GM23248 (cell line): Measurements from ENCODE around the gene CLIP2. TPM values are rescaled to one million over a fixed set of nuclear protein-coding genes. Genes with fewer than 3 reads are reported as not detected.
"Not testable (repeated sequence)": the region's sequence is repeated elsewhere in the genome, so short reads cannot be mapped to it uniquely, and the experiment has no call there.

Experiments
- DNase-seq: peaks from one replicate; pipeline ENCODE4 v3.0.0-alpha.2; 2015
- H2AFZ ChIP-seq: fragments of 200-600 bp; sonication (generic); 2 replicates; pipeline ENCODE4 v1.6.1; 2016; ENCODE audit warnings: antibody characterized with exemption
- H3F3A ChIP-seq: fragments of 200-600 bp; sonication (generic); 2 replicates; pipeline ENCODE4 v1.6.1; 2016; ENCODE audit warnings: mild to moderate bottlenecking, antibody characterized with exemption, mixed run types; ENCODE audit not compliant: insufficient read depth
- H3K27ac ChIP-seq: fragments of 200-600 bp; sonication (generic); 2 replicates; pipeline ENCODE4 v1.5.1; 2016; ENCODE audit warnings: mild to moderate bottlenecking
- H3K27me3 ChIP-seq: fragments of 200-600 bp; sonication (generic); replicated peaks from 2 replicates; pipeline ENCODE4 v1.6.1; 2016; ENCODE audit warnings: mild to moderate bottlenecking; ENCODE audit not compliant: insufficient read depth
- H3K36me3 ChIP-seq: fragments of 200-600 bp; sonication (generic); 2 replicates; pipeline ENCODE4 v1.6.1; 2016; ENCODE audit warnings: low read depth, mild to moderate bottlenecking
- H3K4me1 ChIP-seq: fragments of 200-600 bp; sonication (generic); 2 replicates; pipeline ENCODE4 v1.6.1; 2016; ENCODE audit warnings: mild to moderate bottlenecking; ENCODE audit not compliant: insufficient read depth
- H3K4me2 ChIP-seq: fragments of 200-600 bp; sonication (generic); one replicate; pipeline ENCODE4 v1.6.1; 2016; ENCODE audit warnings: mild to moderate bottlenecking; ENCODE audit not compliant: unreplicated experiment
- H3K4me3 ChIP-seq: fragments of 200-600 bp; sonication (generic); 2 replicates; pipeline ENCODE4 v1.5.1; 2016; ENCODE audit warnings: mild to moderate bottlenecking
- H3K79me2 ChIP-seq: fragments of 200-600 bp; sonication (generic); 2 replicates; pipeline ENCODE4 v1.6.1; 2016; ENCODE audit warnings: mild to moderate bottlenecking; ENCODE audit not compliant: insufficient read depth
- H3K9ac ChIP-seq: fragments of 200-600 bp; sonication (generic); 2 replicates; pipeline ENCODE4 v1.6.1; 2016; ENCODE audit warnings: mild to moderate bottlenecking
- H3K9me2 ChIP-seq: fragments of 200-600 bp; sonication (generic); 2 replicates; pipeline ENCODE4 v1.6.1; 2016; ENCODE audit warnings: mixed run types, mild to moderate bottlenecking, moderate library complexity; ENCODE audit not compliant: insufficient read depth
- H3K9me3 ChIP-seq: fragments of 200-600 bp; sonication (generic); one replicate; pipeline ENCODE4 v1.6.1; 2017; ENCODE audit warnings: low read depth
- H4K20me1 ChIP-seq: fragments of 200-600 bp; sonication (generic); 2 replicates; pipeline ENCODE4 v1.6.0; 2016; ENCODE audit not compliant: insufficient read depth
- EZH2 ChIP-seq: fragments of 200-600 bp; sonication (generic); IDR thresholded peaks from 2 replicates; pipeline ENCODE4 v1.6.1; 2018; ENCODE audit warnings: antibody characterized with exemption, mild to moderate bottlenecking; ENCODE audit not compliant: insufficient read depth, poor library complexity, severe bottlenecking
- EZH2phosphoT487 ChIP-seq: fragments of 200-600 bp; sonication (generic); IDR thresholded peaks from 2 replicates; pipeline ENCODE4 v1.6.1; 2018; ENCODE audit warnings: antibody characterized with exemption, moderate library complexity, mild to moderate bottlenecking, low read depth; ENCODE audit not compliant: insufficient read depth
- WGBS, 2 experiments: methylation state at CpG; one replicate each; pipeline ENCODE4 v1.1.6; 2015 to 2017; ENCODE audit warnings: low lambda C conversion rate in 2 of 2, low coverage in 1 of 2; ENCODE audit errors: missing lambda C conversion rate in 2 of 2; 5-methylcytosine and 5-hydroxymethylcytosine counted together
- in situ Hi-C: fragments of 300-500 bp; cut with MboI; formaldehyde crosslinking; loops from 2 replicates; pipeline ENCODE4 v1.15.0; 2020
- polyA plus RNA-seq: library from polyadenylated mRNA; unstranded; fragments of >200 nt; fragmentation: Nextera tagmentation; extraction: Ambion mirVana; gene quantifications from 2 replicates; pipeline ENCODE4 v1.2.1, GENCODE V29; 2016
- total RNA-seq: library from RNA; depleted of rRNA; stranded (reverse); fragments of >200 nt; shearing (Covaris generic); gene quantifications from 2 replicates; pipeline ENCODE4 v1.2.3, GENCODE V29; 2014

CLIP2 gene
- total and polyA plus RNA-seq, 2 experiments from 2014 or later = 13.2 to 40.7 TPM

GRCh38 chr7:74429153-74429747, 140.0 kb downstream of the CLIP2 start:
- WGBS, 2 experiments = 55 to 57% methylated on average over 17 of the region's 17 CpGs
- DNase-seq = peak; percentile 71
- no peak overlapping the region for H3K9ac ChIP-seq

GRCh38 chr7:74430409-74430808, 141.2 kb downstream of the CLIP2 start:
- H3K9me3 ChIP-seq, H3K4me1 ChIP-seq, DNase-seq, H3K9ac ChIP-seq, H2AFZ ChIP-seq, H3K9me2 ChIP-seq, H4K20me1 ChIP-seq, H3K4me3 ChIP-seq, H3K4me2 ChIP-seq, in situ Hi-C loops, H3K79me2 ChIP-seq, H3K27ac ChIP-seq, H3K36me3 ChIP-seq, H3K27me3 ChIP-seq, H3F3A ChIP-seq: not testable (repeated sequence)
- WGBS, 2 experiments = 70 to 82% methylated on average over 9 of the region's 9 CpGs

More at GRCh38 chr7:74429153-74429747, 140.0 kb downstream of the CLIP2 start:
- Histone ChIP-seq H3K27me3 (no peaks in the 10 kb centered on the region), H4K20me1 (no peaks in the 10 kb centered on the region), H3K79me2 (no peaks in the 10 kb centered on the region), H3K9me2 (no peaks in the 10 kb centered on the region), H3K9me3 (no peaks in the 10 kb centered on the region), H3F3A (no peaks in the 10 kb centered on the region), H3K4me2 (no peak overlapping the region), H3K4me3 (no peak overlapping the region), H2AFZ (no peak overlapping the region), H3K36me3 (no peaks in the 10 kb centered on the region), H3K4me1 (no peaks in the 10 kb centered on the region), H3K27ac (no peak overlapping the region)
- in situ Hi-C loops = no loop called here
- TF ChIP-seq EZH2 (no peak), EZH2phosphoT487 (no peak)

GRCh38 chr7:74430961-74431466, 141.8 kb downstream of the CLIP2 start:
- Histone ChIP-seq H3K79me2 (no peaks in the 10 kb centered on the region), H3K4me3 (no peak overlapping the region), H3K9ac (no peak overlapping the region), H2AFZ (no peak overlapping the region), H4K20me1 (no peaks in the 10 kb centered on the region), H3K4me2 (no peak overlapping the region), H3K9me2 (no peaks in the 10 kb centered on the region), H3K36me3 (no peaks in the 10 kb centered on the region), H3K4me1 (no peaks in the 10 kb centered on the region), H3F3A (no peaks in the 10 kb centered on the region), H3K27ac (no peak overlapping the region), H3K9me3 (no peaks in the 10 kb centered on the region), H3K27me3 (no peaks in the 10 kb centered on the region)
- 66 to 75% methylated on average over 12 of the region's 12 CpGs for WGBS, 2 experiments
- no peak for DNase-seq
- in situ Hi-C loops = no loop called here
- no peak for TF ChIP-seq EZH2phosphoT487
- no peak for TF ChIP-seq EZH2

GRCh38 chr7:74437291-74437571, 148.0 kb downstream of the CLIP2 start:
- H3K4me1 ChIP-seq, H3K9me3 ChIP-seq, H3K4me2 ChIP-seq, DNase-seq, H2AFZ ChIP-seq, in situ Hi-C loops, H3K27me3 ChIP-seq, H3K79me2 ChIP-seq, H3K9me2 ChIP-seq, H3K4me3 ChIP-seq, H4K20me1 ChIP-seq, H3F3A ChIP-seq, H3K27ac ChIP-seq, H3K9ac ChIP-seq, H3K36me3 ChIP-seq: not testable (repeated sequence)
- 81 to 100% methylated on average over 1 of the region's 1 CpG for WGBS, 2 experiments

GRCh38 chr7:74438327-74438726, 149.1 kb downstream of the CLIP2 start:
- in situ Hi-C loops = no loop called here
- no peaks in the 10 kb centered on the region for H4K20me1 ChIP-seq

More at GRCh38 chr7:74438327-74438726, 149.1 kb downstream of the CLIP2 start:
- no peak overlapping the region for H3K4me2 ChIP-seq
- H2AFZ ChIP-seq = no peak overlapping the region
- H3K79me2 ChIP-seq = no peaks in the 10 kb centered on the region
- 72 to 76% methylated on average over 2 of the region's 2 CpGs for WGBS, 2 experiments
- no peaks in the 10 kb centered on the region for H3K9me2 ChIP-seq
- no peaks in the 10 kb centered on the region for H3K9me3 ChIP-seq
- H3K4me3 ChIP-seq = no peak overlapping the region
- TF ChIP-seq EZH2 = no peak
- no peak for TF ChIP-seq EZH2phosphoT487
- no peaks in the 10 kb centered on the region for H3K27me3 ChIP-seq
- H3K36me3 ChIP-seq = no peaks in the 10 kb centered on the region
- no peaks in the 10 kb centered on the region for H3F3A ChIP-seq
- DNase-seq = no peak
- no peak overlapping the region for H3K27ac ChIP-seq
- no peaks in the 10 kb centered on the region for H3K4me1 ChIP-seq
- no peak overlapping the region for H3K9ac ChIP-seq
